Measurements from ENCODE around the gene C6orf89.

C6orf89 gene

DNA sequence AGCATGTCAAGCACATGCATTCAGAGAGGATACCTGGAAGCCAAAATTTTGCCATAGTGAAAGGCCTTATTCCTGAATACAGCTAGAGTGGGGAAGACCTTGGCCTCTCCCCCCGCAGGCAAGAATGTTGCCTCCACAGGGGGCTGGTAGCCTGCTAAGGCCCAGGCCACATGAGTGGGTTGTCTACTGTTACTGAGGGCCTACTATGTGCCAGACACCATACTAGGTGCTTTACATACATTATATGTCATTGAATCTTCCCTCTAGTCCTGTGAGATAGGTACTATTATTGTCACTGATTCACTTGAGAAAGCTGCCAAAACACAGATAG, 68.1 kb downstream of the C6orf89 start:
- DNase-seq: no peak

GRCh38 chr6:36954262-36954931, 68.6 kb downstream of the C6orf89 start, which contains the start of gene PI16:
Gene PI16 (plus strand): TSS chr6:36954738. CDS start chr6:36954761, 23 bp downstream.
- DNase-seq: no peak

- DNase-seq: no peak
Observed at GRCh38 chr6:36955136-36955535, 69.4 kb downstream of the C6orf89 start.

DNA sequence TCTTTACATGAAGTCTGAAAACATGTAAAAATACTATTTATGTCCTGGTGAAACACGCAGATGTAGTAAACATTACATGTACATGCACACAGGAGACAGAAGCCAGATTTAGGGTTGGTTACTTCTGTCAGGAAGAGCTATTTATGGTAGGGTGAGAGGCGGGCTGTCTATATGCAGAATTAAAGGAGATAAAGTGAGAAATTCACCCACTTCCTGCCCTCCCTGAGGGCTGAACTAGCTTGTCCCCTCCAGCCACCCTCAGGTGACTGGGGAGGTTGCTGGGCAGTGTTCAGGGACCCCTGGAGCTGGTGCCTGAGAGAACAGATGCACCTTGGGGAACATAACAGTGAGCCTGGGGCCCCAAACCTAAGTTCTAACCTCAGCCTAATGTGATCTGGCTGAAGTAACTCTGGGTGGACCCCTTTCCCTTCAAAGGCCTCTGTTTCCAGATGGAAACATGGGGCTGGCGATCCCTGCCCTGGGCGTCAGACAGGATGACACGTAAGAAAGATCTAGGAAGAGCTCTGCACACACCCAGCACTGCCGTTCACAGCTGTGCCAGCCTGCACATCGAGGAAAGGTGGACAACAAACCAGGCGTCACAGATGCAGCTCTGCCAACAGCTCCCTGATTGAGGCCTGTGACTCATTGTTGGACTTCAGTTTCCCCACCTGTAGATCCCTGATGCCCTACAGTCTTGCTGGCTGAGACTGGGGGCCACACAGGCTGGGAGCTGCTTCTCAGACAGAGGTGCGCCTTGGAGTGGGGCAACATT, 70.1 kb downstream of the C6orf89 start:
- no peak for DNase-seq

- DNase-seq: no peak
Observed at GRCh38 chr6:36956446-36956820, 70.7 kb downstream of the C6orf89 start.

- DNase-seq: no peak
Observed at GRCh38 chr6:36957773-36958271, 72.1 kb downstream of the C6orf89 start.

- DNase-seq: no peak
Observed at GRCh38 chr6:36958775-36959554, 73.2 kb downstream of the C6orf89 start.

- DNase-seq: no peak
Observed at GRCh38 chr6:36959555-36960250, 74.0 kb downstream of the C6orf89 start.

DNA sequence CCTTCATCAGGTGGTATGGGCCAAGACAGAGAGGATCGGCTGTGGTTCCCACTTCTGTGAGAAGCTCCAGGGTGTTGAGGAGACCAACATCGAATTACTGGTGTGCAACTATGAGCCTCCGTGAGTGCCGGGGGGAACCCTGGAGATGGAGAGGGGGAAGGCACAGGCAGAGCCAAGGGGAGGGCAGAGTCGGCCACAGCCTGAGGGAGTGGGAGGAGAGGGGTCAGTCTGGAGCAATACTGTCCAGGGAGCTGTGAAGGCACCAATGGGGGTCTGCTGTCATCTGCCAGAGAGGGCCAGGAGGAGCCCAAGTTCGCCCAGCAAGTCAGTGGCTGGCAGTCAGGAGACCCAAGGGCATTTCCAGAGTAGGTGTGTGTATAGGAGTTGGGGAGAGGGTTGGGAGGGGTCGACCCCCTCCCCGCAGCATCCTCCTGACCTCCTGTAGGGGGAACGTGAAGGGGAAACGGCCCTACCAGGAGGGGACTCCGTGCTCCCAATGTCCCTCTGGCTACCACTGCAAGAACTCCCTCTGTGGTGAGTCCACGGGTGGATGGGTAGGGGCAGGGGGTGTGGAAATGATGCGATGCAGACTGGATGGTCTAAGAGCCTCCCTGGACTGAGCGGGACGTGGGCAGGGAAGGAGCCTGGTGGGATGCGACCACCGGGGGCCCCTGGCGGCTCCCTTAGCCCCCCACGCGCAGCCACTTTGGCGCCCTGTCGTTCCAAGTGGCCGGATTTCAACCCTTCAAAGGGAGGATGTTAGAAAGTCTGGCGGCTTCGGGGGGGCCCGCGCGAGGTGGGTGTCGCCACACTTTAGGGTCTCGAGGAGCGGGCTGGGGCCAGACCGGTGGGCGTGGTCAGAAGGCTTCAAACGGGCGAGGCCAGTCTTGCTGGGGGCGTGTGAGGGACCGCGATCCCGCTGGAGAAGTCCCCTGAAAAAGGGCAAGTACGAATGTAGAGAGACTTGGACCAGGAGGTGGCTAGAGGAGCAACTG, 76.0 kb downstream of the C6orf89 start:
- no peak for DNase-seq

DNA sequence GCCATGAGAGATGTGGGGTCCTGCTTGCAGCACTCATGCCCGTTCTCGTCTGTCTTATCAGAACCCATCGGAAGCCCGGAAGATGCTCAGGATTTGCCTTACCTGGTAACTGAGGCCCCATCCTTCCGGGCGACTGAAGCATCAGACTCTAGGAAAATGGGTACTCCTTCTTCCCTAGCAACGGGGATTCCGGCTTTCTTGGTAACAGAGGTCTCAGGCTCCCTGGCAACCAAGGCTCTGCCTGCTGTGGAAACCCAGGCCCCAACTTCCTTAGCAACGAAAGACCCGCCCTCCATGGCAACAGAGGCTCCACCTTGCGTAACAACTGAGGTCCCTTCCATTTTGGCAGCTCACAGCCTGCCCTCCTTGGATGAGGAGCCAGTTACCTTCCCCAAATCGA, 77.1 kb downstream of the C6orf89 start:
- no peak for DNase-seq

GRCh38 chr6:36963451-36964290, 77.9 kb downstream of the C6orf89 start:
- DNase-seq: no peak

- DNase-seq: no peak
Observed at GRCh38 chr6:36964349-36964748, 78.6 kb downstream of the C6orf89 start.

DNA sequence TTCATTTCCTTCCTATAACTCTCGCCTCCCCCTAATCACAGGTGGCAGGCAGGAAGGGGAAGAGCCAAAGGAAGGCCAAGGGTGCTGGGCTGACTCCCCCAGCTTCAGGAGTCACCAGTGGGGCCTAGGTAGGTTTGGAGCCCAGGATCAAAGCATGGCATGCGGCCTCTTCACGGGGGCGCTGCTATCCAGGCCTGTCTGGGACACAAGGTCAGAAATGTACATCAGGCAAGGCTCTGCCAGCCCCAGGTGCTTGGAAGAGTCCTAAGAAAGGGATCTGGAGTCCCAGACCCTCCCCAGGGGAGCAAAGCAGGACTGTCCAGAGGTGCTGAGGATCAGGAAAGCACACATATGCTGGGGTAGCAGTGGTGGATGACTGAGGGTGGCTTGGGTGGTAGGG, 79.2 kb downstream of the C6orf89 start:
- DNase-seq: no peak

- DNase-seq: no peak
Observed at GRCh38 chr6:36967301-36967700, 81.5 kb downstream of the C6orf89 start.

DNA sequence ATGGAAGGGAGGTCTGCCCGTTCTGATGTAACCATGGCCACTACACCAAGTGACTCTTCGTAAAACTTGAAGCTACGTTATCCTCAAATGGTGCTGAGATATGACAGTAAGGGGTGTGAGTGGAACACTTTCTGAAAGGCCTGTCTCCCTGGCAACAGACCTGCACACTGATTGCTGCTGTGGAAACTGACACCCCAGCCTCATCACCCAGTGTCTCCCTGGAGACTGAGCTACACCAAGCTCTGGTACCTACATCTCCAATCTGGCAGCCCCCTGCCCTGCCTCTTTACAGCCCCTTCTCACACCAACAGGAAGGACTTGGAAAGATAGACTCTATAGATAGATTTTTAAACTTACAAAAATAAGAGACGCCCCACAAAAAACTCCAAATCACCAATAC, 82.0 kb downstream of the C6orf89 start:
- DNase-seq: no peak

DNA sequence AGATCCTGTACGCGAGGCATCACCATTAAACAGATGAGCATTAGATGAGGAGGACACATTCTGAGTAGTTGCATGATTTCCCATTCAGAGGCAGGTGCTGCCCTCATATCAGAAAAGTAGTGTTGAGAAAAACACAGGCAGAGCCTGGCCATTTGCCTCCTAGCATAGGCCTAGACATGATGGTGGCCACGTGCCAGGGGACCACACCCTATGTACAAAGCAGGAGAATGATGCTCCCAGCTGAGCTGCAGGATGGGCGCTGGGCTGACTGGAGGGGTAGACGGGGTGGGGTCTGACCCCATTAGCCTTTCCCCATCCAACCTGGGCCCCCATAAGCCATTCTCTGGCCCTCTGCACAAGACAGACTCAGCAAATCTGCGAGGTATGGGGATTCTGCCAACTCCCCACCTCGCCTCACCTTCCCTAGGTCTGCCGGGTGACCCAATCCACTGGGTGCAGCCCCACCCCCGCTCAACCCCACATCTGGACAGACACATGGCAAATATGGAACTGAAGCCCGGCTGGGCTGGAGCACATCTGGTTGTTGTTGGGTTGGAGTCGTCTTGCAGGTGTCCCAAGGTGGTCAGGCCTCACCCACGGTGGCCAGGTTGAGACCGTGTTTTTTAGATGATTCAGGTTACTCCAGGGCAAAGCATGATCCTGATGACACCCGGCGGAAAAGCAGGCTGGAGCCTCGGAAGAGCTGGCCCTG, 82.7 kb downstream of the C6orf89 start:
- no peak for DNase-seq

- DNase-seq: no peak
Observed at GRCh38 chr6:36969240-36969691, 83.5 kb downstream of the C6orf89 start.

DNA sequence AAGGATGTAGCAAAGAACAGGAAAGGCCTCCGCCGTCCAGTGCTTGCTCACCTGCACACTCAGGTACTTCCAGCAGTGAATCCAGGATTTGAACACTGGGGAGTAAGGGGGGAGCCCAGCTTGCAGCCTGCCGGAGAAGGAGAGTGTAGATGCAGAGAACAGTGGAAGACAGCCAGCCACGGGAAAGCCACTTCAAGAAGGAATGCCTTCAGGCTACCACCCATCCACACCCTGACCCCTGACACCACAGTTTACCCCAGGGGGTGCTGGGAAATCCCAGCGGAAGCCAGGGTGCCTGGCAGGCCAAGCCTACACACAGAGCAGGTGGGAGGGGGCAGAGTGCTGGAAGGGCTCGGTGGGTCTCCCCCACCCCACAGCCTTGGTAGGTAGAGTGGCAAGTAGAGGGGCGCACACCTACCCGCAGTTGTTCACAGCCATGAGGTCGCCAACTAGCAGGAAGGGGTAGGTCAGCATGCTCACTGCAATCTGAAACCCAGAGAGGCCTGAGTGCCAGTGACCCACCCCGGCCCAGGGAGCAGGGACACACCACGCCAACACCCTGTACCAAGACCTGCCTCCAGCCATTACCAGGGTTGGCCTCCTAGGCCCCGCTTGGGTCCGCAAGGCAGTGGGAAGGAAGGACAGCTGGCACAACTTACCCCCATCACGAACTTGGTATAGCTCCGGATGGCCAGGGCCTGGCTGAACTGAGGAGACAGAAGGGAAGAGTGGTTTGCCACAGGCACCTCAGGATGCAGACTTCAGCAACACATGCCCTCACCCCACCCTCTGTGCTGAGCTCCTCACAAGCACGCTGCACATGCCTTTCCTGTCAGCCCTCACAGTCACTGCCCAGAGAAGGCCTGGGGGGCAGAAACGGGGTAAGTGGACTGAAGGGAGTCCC, 84.5 kb downstream of the C6orf89 start:
- no peak for DNase-seq
